Vagina (tissue), 2 donors: ENCODE measurements around the gene ADAMTS18. TPM values are rescaled to one million over a fixed set of nuclear protein-coding genes. Genes with fewer than 3 reads are reported as not detected.

Experiments used
- DNase-seq, 2 donors: peaks; one replicate each; pipeline ENCODE4 v3.0.0-alpha.2; 2017; ENCODE audit errors: extremely low spot score in 2 of 2
- H3K27ac ChIP-seq: fragments of 200-600 bp; sonication (generic); one replicate; pipeline ENCODE4 v1.5.1; 2019
- H3K27me3 ChIP-seq: fragments of 200-600 bp; sonication (generic); one replicate; pipeline ENCODE4 v1.5.1; 2019
- H3K36me3 ChIP-seq, 2 donors: fragments of 200-600 bp; sonication (generic); one replicate each; pipeline ENCODE4 v1.5.1; 2017 to 2019
- H3K4me1 ChIP-seq: fragments of 200-600 bp; sonication (generic); one replicate; pipeline ENCODE4 v1.5.1; 2019
- H3K4me3 ChIP-seq, 2 donors: fragments of 200-600 bp; sonication (generic); 1 replicate in 1 of 2; 2 replicates in 1 of 2; pipeline ENCODE4 v1.5.1; 2016 to 2019
- H3K9me3 ChIP-seq: fragments of 200-600 bp; sonication (generic); one replicate; pipeline ENCODE4 v1.5.1; 2019
- CTCF ChIP-seq, 3 experiments: fragments of 450-650 bp in 2 of 3; fragments of 200-600 bp in 1 of 3; sonication (generic) in 1 of 3; IDR thresholded peaks; one replicate each; pipeline ENCODE4 v1.5.1; 2017 to 2019; ENCODE audit warnings: antibody characterized with exemption in 3 of 3, mild to moderate bottlenecking in 2 of 3, moderate library complexity in 2 of 3
- POLR2A ChIP-seq, 2 donors: fragments of 450-650 bp; IDR thresholded peaks; one replicate each; pipeline ENCODE4 v1.6.1; 2017; ENCODE audit warnings: antibody characterized with exemption in 2 of 2, mild to moderate bottlenecking in 2 of 2, moderate library complexity in 2 of 2
- POLR2AphosphoS5 ChIP-seq, 2 donors: sonication (generic); formaldehyde crosslinking; IDR thresholded peaks; one replicate each; pipeline ENCODE4 v1.9.0; 2017; ENCODE audit warnings: antibody characterized with exemption in 2 of 2, mild to moderate bottlenecking in 2 of 2, low read depth in 1 of 2; ENCODE audit not compliant: insufficient read depth in 1 of 2
- intact Hi-C: fragments of 100-400 bp; cut with DNase I; formaldehyde crosslinking; loops from one replicate; pipeline ENCODE4 v1.15.1; 2023
- total RNA-seq: library from RNA; depleted of rRNA; stranded (reverse); fragments of >200 nt; gene quantifications from one replicate; pipeline ENCODE4 v1.2.3, GENCODE V29; 2016

The ADAMTS18 gene
- total RNA-seq, 1 donor from 2014 or later = 0.25 TPM

GRCh38 chr16:77302674-77303073, 132.2 kb downstream of the ADAMTS18 start:
- Histone ChIP-seq H3K4me1 (no peaks in the 10 kb centered on the region), H3K36me3 (no peaks in the 10 kb centered on the region), H3K9me3 (no peaks in the 10 kb centered on the region), H3K4me3 (no peak overlapping the region), H3K27me3 (no peaks in the 10 kb centered on the region), H3K27ac (no peak overlapping the region)
- no peak for DNase-seq
- no peak for TF ChIP-seq POLR2A (IDR thresholded peaks at IDR 0.05)
- no peak for TF ChIP-seq CTCF (IDR thresholded peaks at IDR 0.05)
- no peak for TF ChIP-seq POLR2AphosphoS5 (IDR thresholded peaks at IDR 0.05; ENCODE audit: insufficient read depth in 1 of 2, low read depth in 1 of 2)
- intact Hi-C loops = no loop called here

GRCh38 chr16:77302249-77302648, 132.6 kb downstream of the ADAMTS18 start:
- Histone ChIP-seq H3K36me3 (no peaks in the 10 kb centered on the region), H3K4me1 (no peaks in the 10 kb centered on the region), H3K4me3 (no peak overlapping the region), H3K27ac (no peak overlapping the region), H3K27me3 (no peaks in the 10 kb centered on the region), H3K9me3 (no peaks in the 10 kb centered on the region)
- DNase-seq = no peak
- no peak for TF ChIP-seq POLR2A (IDR thresholded peaks at IDR 0.05)
- no peak for TF ChIP-seq POLR2AphosphoS5 (IDR thresholded peaks at IDR 0.05; ENCODE audit: insufficient read depth in 1 of 2, low read depth in 1 of 2)
- no peak for TF ChIP-seq CTCF (IDR thresholded peaks at IDR 0.05)
- intact Hi-C loops = no loop called here

GRCh38 chr16:77300256-77300655, 134.6 kb downstream of the ADAMTS18 start:
- H3K4me1 ChIP-seq = no peaks in the 10 kb centered on the region
- no peak overlapping the region for H3K27ac ChIP-seq
- no peaks in the 10 kb centered on the region for H3K9me3 ChIP-seq
- TF ChIP-seq POLR2AphosphoS5 (IDR thresholded peaks at IDR 0.05; ENCODE audit: insufficient read depth in 1 of 2, low read depth in 1 of 2) (no peak), CTCF (IDR thresholded peaks at IDR 0.05) (no peak), POLR2A (IDR thresholded peaks at IDR 0.05) (no peak)
- DNase-seq = no peak
- H3K4me3 ChIP-seq = no peak overlapping the region
- no peaks in the 10 kb centered on the region for H3K36me3 ChIP-seq
- H3K27me3 ChIP-seq = no peaks in the 10 kb centered on the region
- intact Hi-C loops = no loop called here

- H3K9me3 ChIP-seq = no peaks in the 10 kb centered on the region
- DNase-seq = no peak
- H3K4me3 ChIP-seq = no peak overlapping the region
- intact Hi-C loops = no loop called here
- H3K4me1 ChIP-seq = no peaks in the 10 kb centered on the region
- H3K36me3 ChIP-seq = no peaks in the 10 kb centered on the region
- H3K27ac ChIP-seq = no peak overlapping the region
- TF ChIP-seq POLR2AphosphoS5 (IDR thresholded peaks at IDR 0.05; ENCODE audit: insufficient read depth in 1 of 2, low read depth in 1 of 2) (no peak), POLR2A (IDR thresholded peaks at IDR 0.05) (no peak), CTCF (IDR thresholded peaks at IDR 0.05) (no peak)
- no peaks in the 10 kb centered on the region for H3K27me3 ChIP-seq
These were observed 135.4 kb downstream of the ADAMTS18 start for GRCh38 chr16:77299395-77299794.

GRCh38 chr16:77298418-77299360, 136.1 kb downstream of the ADAMTS18 start:
- Histone ChIP-seq H3K27ac (no peak overlapping the region), H3K27me3 (no peaks in the 10 kb centered on the region), H3K9me3 (no peaks in the 10 kb centered on the region), H3K4me1 (no peaks in the 10 kb centered on the region), H3K4me3 (no peak overlapping the region), H3K36me3 (no peaks in the 10 kb centered on the region)
- peak in 1 of 2 donors; percentile 91 for DNase-seq
- intact Hi-C loops = no loop called here
- no peak for TF ChIP-seq CTCF (IDR thresholded peaks at IDR 0.05)
- no peak for TF ChIP-seq POLR2A (IDR thresholded peaks at IDR 0.05)
